ENCODE data around the gene RPN2.

Gene RPN2

DNA sequence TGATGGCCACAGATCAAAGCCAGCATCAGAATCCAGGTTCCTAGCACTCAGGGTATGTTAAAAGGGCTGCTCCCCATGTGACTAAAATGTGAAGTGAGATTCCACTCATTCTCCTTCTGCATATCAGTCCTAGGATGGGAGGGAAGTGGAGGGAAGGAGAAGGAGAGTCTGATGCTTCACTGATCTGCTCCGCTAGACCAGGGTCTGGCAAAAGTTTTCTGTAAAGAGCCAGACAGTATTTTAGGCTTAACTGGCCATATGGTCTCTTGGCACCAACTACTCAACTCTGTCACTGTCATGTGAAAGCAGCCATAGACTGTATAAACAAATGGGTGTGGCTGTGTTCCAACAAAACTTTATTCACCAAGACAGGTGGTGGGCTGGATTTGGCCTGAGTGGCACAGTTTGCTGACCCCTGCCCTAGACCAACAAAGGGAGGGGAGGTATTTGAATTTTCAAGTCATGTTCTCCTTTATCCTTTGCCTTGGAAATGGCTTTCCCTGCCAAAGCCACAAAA is 59.9 kb downstream of the RPN2 start:
- H3K4me1 ChIP-seq (ENCODE audit: control insufficient read depth, insufficient read depth, low read length) = no peaks in the 10 kb centered on the region
- no CpG with 5 or more reads among the region's 1 CpG for WGBS (ENCODE audit: insufficient coverage, insufficient read length)
- no peaks in the 10 kb centered on the region for H3K27me3 ChIP-seq (ENCODE audit: control insufficient read depth, insufficient read depth, low read length)
- H3K9me3 ChIP-seq (ENCODE audit: control insufficient read depth, insufficient read depth, low read length) = no peaks in the 10 kb centered on the region
- no peak for DNase-seq (ENCODE audit: low read depth, low spot score)
- H3K4me3 ChIP-seq (ENCODE audit: low read length) = no peak overlapping the region
- H3K36me3 ChIP-seq (ENCODE audit: control insufficient read depth, insufficient read depth, low read length) = peaks cover 21% of the 10 kb centered on the region
- no peak overlapping the region for H3K27ac ChIP-seq (ENCODE audit: low read length)

DNA sequence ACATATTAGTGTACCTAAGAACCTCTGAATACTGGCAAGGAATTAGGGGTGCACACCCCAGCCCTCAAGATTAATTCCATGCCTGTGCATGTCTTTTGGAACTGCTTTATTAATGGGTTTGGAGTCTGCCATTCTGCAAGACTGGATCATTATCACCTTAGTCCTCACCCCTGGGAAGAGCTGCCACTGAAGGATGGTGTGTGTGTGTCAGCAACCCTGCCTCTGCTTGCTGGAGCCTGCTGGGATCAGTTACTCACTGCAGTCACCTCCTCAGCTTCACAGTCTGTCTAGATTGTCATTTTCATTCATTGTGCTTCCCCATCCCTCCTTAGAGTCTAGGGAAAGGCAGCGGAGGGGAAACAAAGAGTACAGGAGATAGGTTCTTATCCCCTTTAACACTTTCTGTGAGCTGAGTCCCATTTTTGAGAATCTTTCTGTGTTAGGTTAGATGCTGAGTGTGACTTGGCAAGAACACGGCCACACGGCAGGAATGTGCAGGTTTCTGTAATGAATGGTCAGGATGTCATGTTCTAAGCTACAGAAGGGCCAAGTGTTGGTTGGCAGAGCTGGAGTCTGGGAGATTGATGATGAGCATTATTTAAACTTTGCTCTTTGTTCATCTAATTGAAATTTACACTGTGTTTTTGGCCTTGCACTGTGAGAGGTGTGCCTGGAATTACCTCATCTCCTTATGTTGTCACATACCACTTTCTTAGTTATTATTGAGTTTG is 61.4 kb downstream of the RPN2 start:
- peaks cover 3% of the 10 kb centered on the region for H3K4me1 ChIP-seq (ENCODE audit: control insufficient read depth, insufficient read depth, low read length)
- no peak overlapping the region for H3K27ac ChIP-seq (ENCODE audit: low read length)
- DNase-seq (ENCODE audit: low read depth, low spot score) = no peak
- no CpG with 5 or more reads among the region's 3 CpGs for WGBS (ENCODE audit: insufficient coverage, insufficient read length)
- H3K9me3 ChIP-seq (ENCODE audit: control insufficient read depth, insufficient read depth, low read length) = no peaks in the 10 kb centered on the region
- no peak overlapping the region for H3K4me3 ChIP-seq (ENCODE audit: low read length)
- H3K36me3 ChIP-seq (ENCODE audit: control insufficient read depth, insufficient read depth, low read length) = peaks cover 18% of the 10 kb centered on the region
- H3K27me3 ChIP-seq (ENCODE audit: control insufficient read depth, insufficient read depth, low read length) = no peaks in the 10 kb centered on the region

GRCh38 chr20:37242503-37242902 is 63.4 kb downstream of the RPN2 start:
- no peak overlapping the region for H3K4me3 ChIP-seq (ENCODE audit: low read length)
- peaks cover 3% of the 10 kb centered on the region for H3K4me1 ChIP-seq (ENCODE audit: control insufficient read depth, insufficient read depth, low read length)
- no peaks in the 10 kb centered on the region for H3K9me3 ChIP-seq (ENCODE audit: control insufficient read depth, insufficient read depth, low read length)
- H3K27ac ChIP-seq (ENCODE audit: low read length) = no peak overlapping the region
- WGBS (ENCODE audit: insufficient coverage, insufficient read length) = no CpG with 5 or more reads among the region's 4 CpGs
- no peak for DNase-seq (ENCODE audit: low read depth, low spot score)
- no peaks in the 10 kb centered on the region for H3K27me3 ChIP-seq (ENCODE audit: control insufficient read depth, insufficient read depth, low read length)
- peaks cover 8% of the 10 kb centered on the region for H3K36me3 ChIP-seq (ENCODE audit: control insufficient read depth, insufficient read depth, low read length)

DNA sequence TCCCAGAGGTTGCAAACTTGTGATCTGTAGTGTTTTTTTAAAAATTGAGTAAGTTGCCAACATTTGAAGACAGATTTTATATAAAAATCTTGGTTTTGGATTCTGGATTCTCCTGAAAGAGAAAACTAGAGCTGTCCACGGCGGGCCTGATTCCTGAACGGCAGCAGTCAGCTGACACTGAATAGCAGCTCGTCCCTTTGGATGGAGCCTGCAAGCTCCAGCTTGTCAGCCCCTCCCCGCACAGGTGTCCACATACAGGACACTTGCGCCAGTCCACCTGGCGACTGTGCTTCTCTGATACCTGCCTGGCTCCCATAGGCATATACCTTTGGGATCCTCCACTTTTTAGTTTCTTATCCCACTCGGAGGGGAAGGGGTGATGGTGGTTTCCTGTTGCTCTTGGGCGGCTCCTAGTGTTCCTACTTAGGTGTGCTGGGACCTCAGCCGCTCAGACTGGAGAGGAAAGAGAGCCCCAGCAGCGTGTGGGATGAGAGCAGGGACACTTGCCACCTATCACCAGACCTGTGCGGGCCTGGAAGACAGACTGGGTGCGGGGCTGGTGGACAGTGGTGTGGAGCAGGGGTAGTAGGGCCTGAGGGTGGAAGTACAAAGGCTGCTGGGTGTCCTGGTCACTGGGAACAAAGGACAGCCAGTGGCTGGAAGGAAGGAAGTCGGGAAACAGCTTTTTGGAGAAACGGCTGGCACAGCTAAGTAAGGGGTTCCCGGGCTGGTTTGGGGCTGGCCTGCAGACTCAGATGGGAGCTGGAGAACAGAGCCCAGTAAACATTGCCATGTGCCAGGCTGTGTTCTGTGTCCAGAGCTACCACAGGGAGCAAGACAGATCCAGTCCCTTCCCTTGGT is 64.2 kb downstream of the RPN2 start:
- H3K9me3 ChIP-seq (ENCODE audit: control insufficient read depth, insufficient read depth, low read length) = no peaks in the 10 kb centered on the region
- no peak overlapping the region for H3K4me3 ChIP-seq (ENCODE audit: low read length)
- peaks cover 3% of the 10 kb centered on the region for H3K4me1 ChIP-seq (ENCODE audit: control insufficient read depth, insufficient read depth, low read length)
- H3K27me3 ChIP-seq (ENCODE audit: control insufficient read depth, insufficient read depth, low read length) = no peaks in the 10 kb centered on the region
- H3K27ac ChIP-seq (ENCODE audit: low read length) = no peak overlapping the region
- peaks cover 6% of the 10 kb centered on the region for H3K36me3 ChIP-seq (ENCODE audit: control insufficient read depth, insufficient read depth, low read length)
- no peak for DNase-seq (ENCODE audit: low read depth, low spot score)
- no CpG with 5 or more reads among the region's 16 CpGs for WGBS (ENCODE audit: insufficient coverage, insufficient read length)

DNA sequence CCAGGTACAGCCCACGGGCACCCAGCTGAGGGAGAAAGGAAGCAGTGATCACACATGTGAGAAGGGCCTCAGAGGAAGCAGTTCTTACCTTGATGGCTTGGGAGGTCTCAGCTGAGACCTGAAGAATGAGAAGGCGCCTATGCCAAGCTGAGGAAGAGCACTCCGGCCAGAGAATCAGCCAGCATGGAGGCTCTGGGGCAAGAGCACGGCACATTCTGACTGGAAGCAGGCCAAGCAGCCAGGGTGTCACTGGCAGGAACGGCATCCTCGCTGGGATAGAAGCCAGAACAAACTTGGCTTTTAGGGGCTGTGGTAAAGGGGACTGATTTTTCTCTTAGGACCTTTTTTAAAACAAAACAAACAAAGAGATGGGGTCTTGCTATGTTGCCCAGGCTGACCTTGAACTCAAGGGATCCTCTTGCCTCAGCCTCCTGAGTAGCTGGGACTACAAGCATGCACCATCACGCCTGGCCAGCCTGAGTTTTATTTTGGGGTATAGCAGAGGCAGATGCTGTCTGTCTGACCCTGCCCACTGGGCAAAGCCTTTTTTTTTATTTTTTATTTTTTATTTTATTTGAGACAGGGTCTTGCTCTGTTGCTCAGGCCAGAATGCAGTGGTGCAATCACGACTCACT is 64.9 kb downstream of the RPN2 start:
- H3K4me3 ChIP-seq (ENCODE audit: low read length) = no peak overlapping the region
- H3K36me3 ChIP-seq (ENCODE audit: control insufficient read depth, insufficient read depth, low read length) = peaks cover 6% of the 10 kb centered on the region
- H3K4me1 ChIP-seq (ENCODE audit: control insufficient read depth, insufficient read depth, low read length) = peaks cover 3% of the 10 kb centered on the region
- no peaks in the 10 kb centered on the region for H3K27me3 ChIP-seq (ENCODE audit: control insufficient read depth, insufficient read depth, low read length)
- no peaks in the 10 kb centered on the region for H3K9me3 ChIP-seq (ENCODE audit: control insufficient read depth, insufficient read depth, low read length)
- no CpG with 5 or more reads among the region's 8 CpGs for WGBS (ENCODE audit: insufficient coverage, insufficient read length)
- DNase-seq (ENCODE audit: low read depth, low spot score) = no peak
- H3K27ac ChIP-seq (ENCODE audit: low read length) = no peak overlapping the region

- no peak for DNase-seq (ENCODE audit: low read depth, low spot score)
- H3K27me3 ChIP-seq (ENCODE audit: control insufficient read depth, insufficient read depth, low read length) = no peaks in the 10 kb centered on the region
- no peak overlapping the region for H3K27ac ChIP-seq (ENCODE audit: low read length)
- peaks cover 3% of the 10 kb centered on the region for H3K4me1 ChIP-seq (ENCODE audit: control insufficient read depth, insufficient read depth, low read length)
- peaks cover 6% of the 10 kb centered on the region for H3K36me3 ChIP-seq (ENCODE audit: control insufficient read depth, insufficient read depth, low read length)
- H3K4me3 ChIP-seq (ENCODE audit: low read length) = no peak overlapping the region
- no CpG with 5 or more reads among the region's 5 CpGs for WGBS (ENCODE audit: insufficient coverage, insufficient read length)
- no peaks in the 10 kb centered on the region for H3K9me3 ChIP-seq (ENCODE audit: control insufficient read depth, insufficient read depth, low read length)
Observed at GRCh38 chr20:37244572-37244957, 65.4 kb downstream of the RPN2 start.

GRCh38 chr20:37245216-37246150 is 66.4 kb downstream of the RPN2 start:
- DNase-seq (ENCODE audit: low read depth, low spot score) = no peak
- Histone ChIP-seq H3K4me3 (ENCODE audit: low read length) (no peak overlapping the region), H3K27ac (ENCODE audit: low read length) (no peak overlapping the region), H3K4me1 (ENCODE audit: control insufficient read depth, insufficient read depth, low read length) (peaks cover 3% of the 10 kb centered on the region), H3K27me3 (ENCODE audit: control insufficient read depth, insufficient read depth, low read length) (no peaks in the 10 kb centered on the region), H3K36me3 (ENCODE audit: control insufficient read depth, insufficient read depth, low read length) (peaks cover 6% of the 10 kb centered on the region), H3K9me3 (ENCODE audit: control insufficient read depth, insufficient read depth, low read length) (no peaks in the 10 kb centered on the region)
- no CpG with 5 or more reads among the region's 25 CpGs for WGBS (ENCODE audit: insufficient coverage, insufficient read length)

GRCh38 chr20:37246736-37247135 is 67.6 kb downstream of the RPN2 start:
- peaks cover 5% of the 10 kb centered on the region; the same call in 1 of the 2 replicates for H3K36me3 ChIP-seq (ENCODE audit: control insufficient read depth, insufficient read depth, low read length)
- no peak overlapping the region for H3K27ac ChIP-seq (ENCODE audit: low read length)
- H3K9me3 ChIP-seq (ENCODE audit: control insufficient read depth, insufficient read depth, low read length) = no peaks in the 10 kb centered on the region
- no peak for DNase-seq (ENCODE audit: low read depth, low spot score)
- WGBS (ENCODE audit: insufficient coverage, insufficient read length) = no CpG with 5 or more reads among the region's 5 CpGs
- H3K4me1 ChIP-seq (ENCODE audit: control insufficient read depth, insufficient read depth, low read length) = peaks cover 4% of the 10 kb centered on the region
- no peak overlapping the region for H3K4me3 ChIP-seq (ENCODE audit: low read length)
- no peaks in the 10 kb centered on the region for H3K27me3 ChIP-seq (ENCODE audit: control insufficient read depth, insufficient read depth, low read length)

GRCh38 chr20:37247547-37247946 is 68.4 kb downstream of the RPN2 start:
- H3K36me3 ChIP-seq (ENCODE audit: control insufficient read depth, insufficient read depth, low read length) = peaks cover 3% of the 10 kb centered on the region; the same call in 1 of the 2 replicates

More at GRCh38 chr20:37247547-37247946, 68.4 kb downstream of the RPN2 start:
- Histone ChIP-seq H3K4me1 (ENCODE audit: control insufficient read depth, insufficient read depth, low read length) (peaks cover 4% of the 10 kb centered on the region), H3K4me3 (ENCODE audit: low read length) (no peak overlapping the region), H3K27ac (ENCODE audit: low read length) (no peak overlapping the region), H3K9me3 (ENCODE audit: control insufficient read depth, insufficient read depth, low read length) (no peaks in the 10 kb centered on the region), H3K27me3 (ENCODE audit: control insufficient read depth, insufficient read depth, low read length) (no peaks in the 10 kb centered on the region)
- WGBS (ENCODE audit: insufficient coverage, insufficient read length) = no CpG with 5 or more reads among the region's 1 CpG
- DNase-seq (ENCODE audit: low read depth, low spot score) = no peak

Data from iPS DF 6.9 (cell line).